NT2/D1 (cell line): ENCODE results near the gene SFTPB.

Source experiments
- SUZ12 ChIP-seq: IDR thresholded peaks from 2 replicates; pipeline ENCODE4 v1.6.1; 2011; ENCODE audit not compliant: insufficient read length, insufficient read depth; ENCODE audit errors: extremely low read depth
- YY1 ChIP-seq: IDR thresholded peaks from 2 replicates; pipeline ENCODE4 v1.6.1; 2011; ENCODE audit not compliant: insufficient read length, insufficient read depth
- ZNF274 ChIP-seq: IDR thresholded peaks from 2 replicates; pipeline ENCODE4 v1.6.1; 2011; ENCODE audit warnings: mild to moderate bottlenecking, low read depth, low read length

GRCh38 chr2:85706599-85707296 is 38.7 kb upstream of the SFTPB start:
- TF ChIP-seq YY1, result no peak
- no peak for TF ChIP-seq ZNF274
- no peak for TF ChIP-seq SUZ12
